Measurements from ENCODE around the gene ENOX1.

The ENOX1 gene

DNA sequence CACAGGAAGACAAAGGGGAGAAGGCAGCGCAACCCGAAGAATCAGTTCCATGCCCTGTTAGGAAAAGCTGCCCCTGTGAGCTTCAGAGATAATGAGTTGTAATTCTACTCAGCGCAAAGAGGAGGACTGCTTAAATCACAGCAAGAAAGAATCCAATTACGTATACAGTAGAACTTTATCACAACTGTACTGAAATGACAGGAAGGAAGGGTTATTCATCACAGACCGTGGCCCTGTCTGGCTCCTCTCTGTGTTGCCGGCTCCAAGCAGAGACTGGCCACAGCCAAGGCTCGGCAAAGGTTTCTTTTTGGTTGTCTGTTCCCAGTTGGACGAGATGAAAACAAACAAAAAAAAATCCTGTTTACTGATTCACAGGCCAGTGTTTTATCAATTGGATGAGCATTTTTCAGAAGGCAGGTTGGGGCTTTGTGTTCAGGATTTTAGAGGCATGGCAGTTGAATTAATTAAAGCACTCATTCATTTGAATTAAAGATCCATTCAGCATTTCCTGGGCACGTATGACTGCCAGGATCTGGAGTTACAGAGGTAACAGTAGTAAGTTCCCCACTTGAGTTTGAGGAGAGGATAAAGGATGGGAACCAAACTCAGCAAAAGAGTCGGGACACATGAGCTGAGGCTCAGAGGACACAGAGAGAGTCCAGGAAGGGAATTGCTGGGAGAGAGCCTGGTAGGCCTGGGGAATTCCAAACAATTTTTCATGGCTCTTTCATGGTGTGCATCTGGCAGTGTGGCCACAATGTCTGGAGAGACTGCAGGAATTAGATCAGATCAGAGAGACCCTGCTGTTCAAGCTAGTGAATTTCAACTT is 422.3 kb downstream of the ENOX1 start:
- H3K79me2 ChIP-seq (ENCODE audit: insufficient read depth, low read length): no peaks in the 10 kb centered on the region
- no peaks in the 10 kb centered on the region for H3K27me3 ChIP-seq (ENCODE audit: insufficient read depth, low read length, poor library complexity)
- no peaks in the 10 kb centered on the region for H3K9me3 ChIP-seq (ENCODE audit: insufficient read depth, low read length, severe bottlenecking)
- H3K4me1 ChIP-seq (ENCODE audit: insufficient read depth, low read length): peaks cover 15% of the 10 kb centered on the region
- H3K36me3 ChIP-seq (ENCODE audit: insufficient read depth, low read length): no peaks in the 10 kb centered on the region
- no peak overlapping the region for H3K4me2 ChIP-seq (ENCODE audit: insufficient read depth, low read length)
- DNase-seq (no peak), ATAC-seq (ENCODE audit: insufficient read depth, low read depth) (no peak)
- no peaks in the 10 kb centered on the region for H4K20me1 ChIP-seq (ENCODE audit: insufficient read depth, low read length)
- H3K9ac ChIP-seq (ENCODE audit: low read depth, low read length): no peak overlapping the region
- no peak overlapping the region for H2AFZ ChIP-seq (ENCODE audit: low read depth, low read length)
- TF ChIP-seq, protein P1, sequence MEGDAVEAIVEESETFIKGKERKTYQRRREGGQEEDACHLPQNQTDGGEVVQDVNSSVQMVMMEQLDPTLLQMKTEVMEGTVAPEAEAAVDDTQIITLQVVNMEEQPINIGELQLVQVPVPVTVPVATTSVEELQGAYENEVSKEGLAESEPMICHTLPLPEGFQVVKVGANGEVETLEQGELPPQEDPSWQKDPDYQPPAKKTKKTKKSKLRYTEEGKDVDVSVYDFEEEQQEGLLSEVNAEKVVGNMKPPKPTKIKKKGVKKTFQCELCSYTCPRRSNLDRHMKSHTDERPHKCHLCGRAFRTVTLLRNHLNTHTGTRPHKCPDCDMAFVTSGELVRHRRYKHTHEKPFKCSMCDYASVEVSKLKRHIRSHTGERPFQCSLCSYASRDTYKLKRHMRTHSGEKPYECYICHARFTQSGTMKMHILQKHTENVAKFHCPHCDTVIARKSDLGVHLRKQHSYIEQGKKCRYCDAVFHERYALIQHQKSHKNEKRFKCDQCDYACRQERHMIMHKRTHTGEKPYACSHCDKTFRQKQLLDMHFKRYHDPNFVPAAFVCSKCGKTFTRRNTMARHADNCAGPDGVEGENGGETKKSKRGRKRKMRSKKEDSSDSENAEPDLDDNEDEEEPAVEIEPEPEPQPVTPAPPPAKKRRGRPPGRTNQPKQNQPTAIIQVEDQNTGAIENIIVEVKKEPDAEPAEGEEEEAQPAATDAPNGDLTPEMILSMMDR (IDR thresholded peaks at IDR 0.05; ENCODE audit: borderline replicate concordance, extremely low read depth, low read length, poor library complexity, severe bottlenecking): no peak
- no peak for TF ChIP-seq EZH2 (IDR thresholded peaks at IDR 0.05; ENCODE audit: borderline replicate concordance, low read depth, low read length, severe bottlenecking)
- no peak overlapping the region for H3K4me3 ChIP-seq (ENCODE audit: low read depth in 1 of 2, low read length in 2 of 2)
- H3K27ac ChIP-seq (ENCODE audit: low read length): no peak overlapping the region

DNA sequence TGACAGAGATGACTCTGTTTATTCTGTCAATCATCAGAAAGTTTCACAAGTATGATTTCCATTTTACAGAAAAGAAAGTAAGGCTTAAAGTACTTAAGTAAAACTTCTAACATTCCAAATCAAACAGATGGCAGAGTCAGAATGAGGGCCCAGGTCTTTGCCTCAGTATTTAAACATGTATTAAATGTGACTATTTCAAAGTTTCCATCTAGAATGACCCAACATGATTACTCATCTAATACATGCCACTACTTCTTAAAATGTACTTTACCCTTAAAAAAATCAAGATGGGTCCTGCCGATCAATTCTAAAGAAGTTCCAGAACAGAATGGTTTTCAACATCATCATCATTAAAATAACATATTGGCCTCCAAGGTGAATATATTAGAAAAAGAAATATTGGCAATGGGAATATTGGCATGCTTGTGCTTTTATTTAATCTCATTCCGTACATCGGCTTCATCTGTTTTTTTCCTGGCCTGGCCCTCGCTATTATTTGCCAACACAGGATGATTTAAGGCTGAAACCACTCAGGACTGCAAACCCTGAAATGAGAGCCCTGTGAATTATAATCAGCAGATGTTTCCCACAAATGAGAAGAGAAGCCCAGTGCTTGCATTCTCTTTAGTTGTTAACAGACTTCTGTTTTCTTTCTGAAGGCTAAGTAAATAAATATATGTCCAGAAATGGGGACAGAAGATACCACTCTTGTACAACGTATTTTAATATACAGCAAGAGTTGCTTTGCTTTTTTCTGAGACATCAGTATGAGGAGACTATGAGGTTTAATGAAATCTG is 423.4 kb downstream of the ENOX1 start:
- H3K4me1 ChIP-seq (ENCODE audit: insufficient read depth, low read length): peaks cover 11% of the 10 kb centered on the region

DNA sequence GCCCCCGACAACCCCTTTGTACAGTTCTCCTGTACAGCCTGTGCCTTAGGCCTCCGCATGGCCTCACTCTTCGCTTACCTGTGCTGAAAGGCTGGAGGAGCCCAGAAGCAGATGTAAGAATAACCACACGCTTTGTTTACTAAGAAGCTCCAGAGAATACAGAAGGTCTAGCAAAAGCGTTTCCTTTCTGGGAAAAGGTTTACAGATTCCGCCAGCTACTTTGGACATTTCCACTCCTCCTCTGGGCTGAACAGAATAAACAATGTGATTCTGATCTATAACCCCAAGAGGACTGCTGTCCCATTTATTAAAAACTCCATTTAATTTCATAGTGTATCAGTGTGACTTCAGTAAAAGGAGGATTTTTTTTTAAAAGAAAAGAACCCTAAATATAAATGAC is 424.2 kb downstream of the ENOX1 start:
- DNase-seq (no peak), ATAC-seq (ENCODE audit: insufficient read depth, low read depth) (no peak)
- Histone ChIP-seq H3K36me3 (ENCODE audit: insufficient read depth, low read length) (no peaks in the 10 kb centered on the region), H4K20me1 (ENCODE audit: insufficient read depth, low read length) (no peaks in the 10 kb centered on the region), H3K4me1 (ENCODE audit: insufficient read depth, low read length) (peaks cover 4% of the 10 kb centered on the region), H3K9me3 (ENCODE audit: insufficient read depth, low read length, severe bottlenecking) (no peaks in the 10 kb centered on the region), H3K27ac (ENCODE audit: low read length) (no peak overlapping the region), H2AFZ (ENCODE audit: low read depth, low read length) (no peak overlapping the region), H3K9ac (ENCODE audit: low read depth, low read length) (no peak overlapping the region), H3K4me3 (ENCODE audit: low read depth in 1 of 2, low read length in 2 of 2) (no peak overlapping the region), H3K4me2 (ENCODE audit: insufficient read depth, low read length) (no peak overlapping the region), H3K27me3 (ENCODE audit: insufficient read depth, low read length, poor library complexity) (no peaks in the 10 kb centered on the region), H3K79me2 (ENCODE audit: insufficient read depth, low read length) (no peaks in the 10 kb centered on the region)
- TF ChIP-seq, protein P1 (IDR thresholded peaks at IDR 0.05; ENCODE audit: borderline replicate concordance, extremely low read depth, low read length, poor library complexity, severe bottlenecking): no peak
- no peak for TF ChIP-seq EZH2 (IDR thresholded peaks at IDR 0.05; ENCODE audit: borderline replicate concordance, low read depth, low read length, severe bottlenecking)

More for the DNA sequence above, 423.4 kb downstream of the ENOX1 start:
- no peak for TF ChIP-seq EZH2 (IDR thresholded peaks at IDR 0.05; ENCODE audit: borderline replicate concordance, low read depth, low read length, severe bottlenecking)
- TF ChIP-seq, protein P1 (IDR thresholded peaks at IDR 0.05; ENCODE audit: borderline replicate concordance, extremely low read depth, low read length, poor library complexity, severe bottlenecking): no peak
- DNase-seq: no peak
- Histone ChIP-seq H2AFZ (ENCODE audit: low read depth, low read length) (no peak overlapping the region), H4K20me1 (ENCODE audit: insufficient read depth, low read length) (no peaks in the 10 kb centered on the region), H3K4me3 (ENCODE audit: low read depth in 1 of 2, low read length in 2 of 2) (no peak overlapping the region), H3K9me3 (ENCODE audit: insufficient read depth, low read length, severe bottlenecking) (no peaks in the 10 kb centered on the region), H3K36me3 (ENCODE audit: insufficient read depth, low read length) (no peaks in the 10 kb centered on the region), H3K79me2 (ENCODE audit: insufficient read depth, low read length) (no peaks in the 10 kb centered on the region), H3K27me3 (ENCODE audit: insufficient read depth, low read length, poor library complexity) (no peaks in the 10 kb centered on the region), H3K9ac (ENCODE audit: low read depth, low read length) (no peak overlapping the region), H3K4me2 (ENCODE audit: insufficient read depth, low read length) (no peak overlapping the region), H3K27ac (ENCODE audit: low read length) (no peak overlapping the region)
- no peak for ATAC-seq (ENCODE audit: insufficient read depth, low read depth)
